ENCODE data around the gene DAPK2. TPM values are rescaled to one million over a fixed set of nuclear protein-coding genes. Genes with fewer than 3 reads are reported as not detected.

Gene DAPK2
- total RNA-seq, 1 donor from 2014 or later: 2.4 TPM

GRCh38 chr15:63860155-63860554, 186.1 kb downstream of the DAPK2 start:
- no peaks in the 10 kb centered on the region for H3K9me3 ChIP-seq
- H3K27ac ChIP-seq: no peak overlapping the region
- intact Hi-C loops (cut with DNase I): no loop called here
- TF ChIP-seq CTCF (IDR thresholded peaks at IDR 0.05): no peak
- peaks cover 0 to 3% of the 10 kb centered on the region in 2 donors for H3K4me1 ChIP-seq
- H3K27me3 ChIP-seq: no peaks in the 10 kb centered on the region
- DNase-seq (ENCODE audit: low spot score in 2 of 2): no peak
- H3K36me3 ChIP-seq: no peaks in the 10 kb centered on the region
- no peak overlapping the region for H3K4me3 ChIP-seq

GRCh38 chr15:63858881-63859280, 187.4 kb downstream of the DAPK2 start:
- intact Hi-C loops (cut with DNase I): loop anchor here (5.0 kb wide), 1 partner anchor 52 kb away; no protein-coding TSS in a partner anchor
- Histone ChIP-seq H3K9me3 (no peaks in the 10 kb centered on the region), H3K36me3 (no peaks in the 10 kb centered on the region), H3K27ac (no peak overlapping the region), H3K4me1 (peaks cover 0 to 3% of the 10 kb centered on the region in 2 donors), H3K4me3 (no peak overlapping the region), H3K27me3 (no peaks in the 10 kb centered on the region)
- DNase-seq (ENCODE audit: low spot score in 2 of 2): no peak
- no peak for TF ChIP-seq CTCF (IDR thresholded peaks at IDR 0.05)

- no peaks in the 10 kb centered on the region for H3K36me3 ChIP-seq
- TF ChIP-seq CTCF (IDR thresholded peaks at IDR 0.05): no peak
- H3K27ac ChIP-seq: no peak overlapping the region
- intact Hi-C loops (cut with DNase I): loop anchor here (5.0 kb wide), 1 partner anchor 51 kb away; no protein-coding TSS in a partner anchor
- no peak overlapping the region for H3K4me3 ChIP-seq
- H3K27me3 ChIP-seq: no peaks in the 10 kb centered on the region
- H3K9me3 ChIP-seq: no peaks in the 10 kb centered on the region
- no peak for DNase-seq (ENCODE audit: low spot score in 2 of 2)
- H3K4me1 ChIP-seq: peaks cover 0 to 3% of the 10 kb centered on the region in 2 donors
Observed at GRCh38 chr15:63858448-63858847, 187.8 kb downstream of the DAPK2 start.

GRCh38 chr15:63857461-63857856, 188.8 kb downstream of the DAPK2 start:
- no peak for DNase-seq (ENCODE audit: low spot score in 2 of 2)
- H3K4me1 ChIP-seq: peaks cover 0 to 3% of the 10 kb centered on the region in 2 donors
- no peak overlapping the region for H3K27ac ChIP-seq
- H3K27me3 ChIP-seq: no peaks in the 10 kb centered on the region
- no peak for TF ChIP-seq CTCF (IDR thresholded peaks at IDR 0.05)
- intact Hi-C loops (cut with DNase I): loop anchor here (5.0 kb wide), 1 partner anchor 50 kb away; no protein-coding TSS in a partner anchor
- no peaks in the 10 kb centered on the region for H3K9me3 ChIP-seq
- no peaks in the 10 kb centered on the region for H3K36me3 ChIP-seq
- H3K4me3 ChIP-seq: no peak overlapping the region

Other genes with a start within 250 kb of the DAPK2 start
- gene HERC1, start 212.5 kb downstream of the DAPK2 start, total RNA-seq: 25.9 TPM
- gene CIAO2A, start 47.4 kb upstream of the DAPK2 start, total RNA-seq: 2.4 TPM
- gene SNX1, start 49.5 kb upstream of the DAPK2 start, total RNA-seq: 33.8 TPM
- 0.53 TPM for gene SNX22, start 105.2 kb upstream of the DAPK2 start, total RNA-seq
- gene PPIB, start 116.5 kb upstream of the DAPK2 start, total RNA-seq: 674 TPM

Measured in ascending aorta (tissue), 2 donors.